HG03378 (cell line): ENCODE data around the gene CDK5RAP3.

Experiments used
- ATAC-seq: cut with Tn5 transposase; IDR thresholded peaks from one replicate; pipeline ENCODE4 v1.9.1; 2021; ENCODE audit warnings: mild to moderate bottlenecking, moderate library complexity; ENCODE audit not compliant: unreplicated experiment

Gene CDK5RAP3

GRCh38 chr17:47948706-47949196 is 22.2 kb upstream of the CDK5RAP3 start:
- ATAC-seq = no peak

GRCh38 chr17:47949197-47949759 is 21.6 kb upstream of the CDK5RAP3 start:
- ATAC-seq = peak; percentile 42

GRCh38 chr17:47949946-47950345 is 21.0 kb upstream of the CDK5RAP3 start:
- no peak for ATAC-seq

GRCh38 chr17:47950448-47950847 is 20.5 kb upstream of the CDK5RAP3 start:
- ATAC-seq = no peak

GRCh38 chr17:47952171-47953021 is 18.5 kb upstream of the CDK5RAP3 start:
- no peak for ATAC-seq

- ATAC-seq = no peak
These were observed 17.0 kb upstream of the CDK5RAP3 start for GRCh38 chr17:47953909-47954308.

GRCh38 chr17:47955497-47956461 is 15.1 kb upstream of the CDK5RAP3 start:
- ATAC-seq = no peak

GRCh38 chr17:47956791-47957590 is 13.9 kb upstream of the CDK5RAP3 start:
- ATAC-seq = no peak

- no peak for ATAC-seq
These were observed 13.1 kb upstream of the CDK5RAP3 start, which contains the start of gene PRR15L for GRCh38 chr17:47957591-47958490. Gene PRR15L, minus strand, starts transcription at chr17:47957883. Its CDS starts 4,649 bp downstream, at chr17:47953234.

- no peak for ATAC-seq
These were observed 10.9 kb upstream of the CDK5RAP3 start for GRCh38 chr17:47959825-47960655.

GRCh38 chr17:47961406-47961805 is 9.5 kb upstream of the CDK5RAP3 start:
- ATAC-seq = no peak

- no peak for ATAC-seq
These were observed 8.0 kb upstream of the CDK5RAP3 start for GRCh38 chr17:47962901-47963300.

- no peak for ATAC-seq
These were observed 6.1 kb upstream of the CDK5RAP3 start for GRCh38 chr17:47964856-47965255.

- ATAC-seq = no peak
These were observed 4.8 kb upstream of the CDK5RAP3 start for GRCh38 chr17:47966079-47966519.

- no peak for ATAC-seq
These were observed 3.2 kb upstream of the CDK5RAP3 start for GRCh38 chr17:47967607-47968252.

- no peak for ATAC-seq
These were observed 2.1 kb upstream of the CDK5RAP3 start for GRCh38 chr17:47968836-47969235.

GRCh38 chr17:47969930-47970724 is 786 bp upstream of the CDK5RAP3 start:
- ATAC-seq = no peak
